GM12891 (cell line): ENCODE measurements around the gene LCLAT1.

Experiments
- POLR2A ChIP-seq: IDR thresholded peaks from 2 replicates; pipeline ENCODE4 v1.6.1; 2011; ENCODE audit warnings: low read depth, low read length, control low read depth
- POLR2AphosphoS5 ChIP-seq: IDR thresholded peaks from 2 replicates; pipeline ENCODE4 v1.6.1; 2011; ENCODE audit warnings: low read depth, low read length, control low read depth
- POU2F2 ChIP-seq: IDR thresholded peaks from 2 replicates; pipeline ENCODE4 v1.6.1; 2011; ENCODE audit warnings: low read depth, mild to moderate bottlenecking, control low read depth, low read length, moderate library complexity
- TAF1 ChIP-seq: IDR thresholded peaks from 2 replicates; pipeline ENCODE4 v1.6.1; 2011; ENCODE audit warnings: low read depth, low read length, control low read depth

- no peak for TF ChIP-seq POLR2A
- TF ChIP-seq POLR2AphosphoS5, result no peak
- no peak for TF ChIP-seq POU2F2
- TF ChIP-seq TAF1, result no peak
Measured at GRCh38 chr2:30428827-30429461, 18.1 kb upstream of the LCLAT1 start.
